Measurements from ENCODE around the gene ZNF524. TPM values are rescaled to one million over a fixed set of nuclear protein-coding genes. Genes with fewer than 3 reads are reported as not detected.
A peak's percentile ranks its signal among the peaks of the same experiment; 100 is the strongest.

Gene ZNF524
- total RNA-seq, 1 experiment from 2014 or later, result 5.5 TPM

DNA sequence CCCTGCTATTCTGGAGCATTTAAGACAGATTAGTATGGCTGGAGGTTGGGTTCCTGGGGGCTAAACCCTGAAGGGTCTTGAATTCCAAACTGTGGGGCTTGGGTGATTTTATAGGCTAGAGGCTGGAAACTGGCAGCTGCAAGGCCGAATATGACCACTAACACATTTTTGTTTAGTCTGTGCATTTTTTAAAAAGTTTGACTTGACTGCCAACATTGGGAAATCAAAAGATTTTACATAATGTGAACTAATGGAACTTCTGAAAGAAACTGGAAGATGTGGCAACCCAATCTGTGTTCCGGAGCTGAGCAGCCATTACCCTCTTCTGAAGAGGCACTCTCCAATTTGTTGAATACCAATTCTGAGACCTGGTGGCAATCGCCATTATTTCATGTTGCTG lies 19.2 kb downstream of the ZNF524 start:
- H3K4me3 Mint-ChIP-seq, result no peak overlapping the region
- no peak for DNase-seq (ENCODE audit: low spot score)
- TF ChIP-seq GABPB1 (CRISPR knock-in tag; IDR thresholded peaks at IDR 0.05) (no peak), FOXK1 (CRISPR knock-in tag; IDR thresholded peaks at IDR 0.05) (no peak), JAZF1 (CRISPR knock-in tag; IDR thresholded peaks at IDR 0.05) (no peak), TEAD4 (CRISPR knock-in tag; IDR thresholded peaks at IDR 0.05) (no peak)
- 0 out of 2 replicates have a peak, but pooled peaks cover 3% of the 10 kb centered on the region for H3K9me3 Mint-ChIP-seq
- ATAC-seq, result no peak
- CTCF ChIA-PET, result interaction anchor here (0.7 to 4.0 kb wide), 6 partner anchors 13 to 152 kb away, joined by 3 to 14 read pairs (median 4); partner anchors contain the start of gene ZNF865
- H3K27me3 Mint-ChIP-seq (ENCODE audit: low read depth), result 0 out of 2 replicates have a peak, but pooled peaks cover 3% of the 10 kb centered on the region
- H3K4me1 Mint-ChIP-seq, result peaks cover 11% of the 10 kb centered on the region
- POLR2A ChIA-PET, result interaction anchor here (1.6 kb wide), 2 partner anchors 21 to 28 kb away, joined by 3 to 4 read pairs; partner anchors contain the start of gene CCDC106
- H3K36me3 Mint-ChIP-seq, result peaks cover 22% of the 10 kb centered on the region
- H3K27ac Mint-ChIP-seq, result no peak overlapping the region

- Mint-ChIP-seq H3K4me3 (no peak overlapping the region), H3K36me3 (peaks cover 20% of the 10 kb centered on the region), H3K9me3 (0 out of 2 replicates have a peak, but pooled peaks cover 3% of the 10 kb centered on the region), H3K27me3 (ENCODE audit: low read depth) (0 out of 2 replicates have a peak, but pooled peaks cover 3% of the 10 kb centered on the region), H3K4me1 (peaks cover 17% of the 10 kb centered on the region), H3K27ac (no peak overlapping the region)
- POLR2A ChIA-PET, result interaction anchor here (1.6 kb wide), 2 partner anchors 22 to 27 kb away, joined by 3 to 4 read pairs; partner anchors contain the start of gene CCDC106
- DNase-seq (ENCODE audit: low spot score), result no peak
- TF ChIP-seq GABPB1 (CRISPR knock-in tag; IDR thresholded peaks at IDR 0.05) (0 out of 2 replicates have a peak, but pooled peaks have one; percentile 27), ZNF138 (CRISPR knock-in tag; conservative IDR thresholded peaks at IDR 0.05) (no peak)
- TF ChIP-seq, protein P1, sequence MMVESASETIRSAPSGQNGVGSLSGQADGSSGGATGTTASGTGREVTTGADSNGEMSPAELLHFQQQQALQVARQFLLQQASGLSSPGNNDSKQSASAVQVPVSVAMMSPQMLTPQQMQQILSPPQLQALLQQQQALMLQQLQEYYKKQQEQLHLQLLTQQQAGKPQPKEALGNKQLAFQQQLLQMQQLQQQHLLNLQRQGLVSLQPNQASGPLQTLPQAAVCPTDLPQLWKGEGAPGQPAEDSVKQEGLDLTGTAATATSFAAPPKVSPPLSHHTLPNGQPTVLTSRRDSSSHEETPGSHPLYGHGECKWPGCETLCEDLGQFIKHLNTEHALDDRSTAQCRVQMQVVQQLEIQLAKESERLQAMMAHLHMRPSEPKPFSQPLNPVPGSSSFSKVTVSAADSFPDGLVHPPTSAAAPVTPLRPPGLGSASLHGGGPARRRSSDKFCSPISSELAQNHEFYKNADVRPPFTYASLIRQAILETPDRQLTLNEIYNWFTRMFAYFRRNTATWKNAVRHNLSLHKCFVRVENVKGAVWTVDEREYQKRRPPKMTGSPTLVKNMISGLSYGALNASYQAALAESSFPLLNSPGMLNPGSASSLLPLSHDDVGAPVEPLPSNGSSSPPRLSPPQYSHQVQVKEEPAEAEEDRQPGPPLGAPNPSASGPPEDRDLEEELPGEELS (CRISPR knock-in tag; IDR thresholded peaks at IDR 0.05), result no peak
- ATAC-seq, result no peak
- CTCF ChIA-PET, result interaction anchor here (4.0 kb wide), 1 partner anchor 15 kb away, joined by 14 read pairs; the partner anchor contains the start of gene ZNF865
Observed at GRCh38 chr19:55620410-55621204, 20.5 kb downstream of the ZNF524 start.

DNA sequence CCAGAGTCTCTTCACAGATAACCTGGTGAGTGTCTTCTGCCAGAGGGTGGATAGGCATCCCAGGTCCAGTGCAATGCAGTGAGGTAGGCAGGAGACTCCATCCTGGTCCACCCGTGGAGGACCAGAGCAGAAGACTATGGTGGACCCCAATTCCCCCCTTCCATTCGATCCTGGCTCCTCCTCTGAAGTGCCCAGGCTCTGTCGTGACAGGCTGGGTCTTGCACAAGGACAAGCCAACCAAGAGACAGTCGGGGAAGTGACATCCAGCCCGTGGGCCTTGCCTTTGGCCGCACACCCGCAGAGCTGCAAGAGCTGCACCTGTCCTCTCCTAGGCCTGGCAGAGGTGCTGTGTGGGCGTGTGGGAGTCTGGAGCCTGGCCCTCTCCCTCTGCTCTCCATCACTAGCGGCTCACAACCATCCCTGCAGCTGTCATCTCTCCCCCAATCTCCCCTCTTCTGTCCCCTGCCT lies 21.2 kb downstream of the ZNF524 start:
- ChIA-PET CTCF (no interaction called here), POLR2A (no interaction called here)
- Mint-ChIP-seq H3K27me3 (ENCODE audit: low read depth) (peaks cover 4% of the 10 kb centered on the region; the same call in 1 of the 2 replicates), H3K9me3 (0 out of 2 replicates have a peak, but pooled peaks cover 3% of the 10 kb centered on the region), H3K27ac (no peak overlapping the region), H3K4me1 (peaks cover 17% of the 10 kb centered on the region), H3K36me3 (peaks cover 20% of the 10 kb centered on the region), H3K4me3 (no peak overlapping the region)
- DNase-seq (ENCODE audit: low spot score) (no peak), ATAC-seq (no peak)
- TF ChIP-seq SMAD4 (CRISPR knock-in tag; IDR thresholded peaks at IDR 0.05), result no peak
- TF ChIP-seq AR (CRISPR knock-in tag; IDR thresholded peaks at IDR 0.05), result no peak
- TF ChIP-seq ATF3 (CRISPR knock-in tag; conservative IDR thresholded peaks at IDR 0.05), result no peak
- TF ChIP-seq, protein P1 (CRISPR knock-in tag; IDR thresholded peaks at IDR 0.05), result no peak
- TF ChIP-seq ZNF532 (CRISPR knock-in tag; IDR thresholded peaks at IDR 0.05; ENCODE audit: borderline replicate concordance), result no peak
- TF ChIP-seq ZNF232 (CRISPR knock-in tag; IDR thresholded peaks at IDR 0.05), result no peak
- no peak for TF ChIP-seq NFE2L1 (CRISPR knock-in tag; IDR thresholded peaks at IDR 0.05)
- TF ChIP-seq EMX1 (CRISPR knock-in tag; IDR thresholded peaks at IDR 0.05), result no peak
- TF ChIP-seq ZNF423 (CRISPR knock-in tag; IDR thresholded peaks at IDR 0.05), result no peak
- no peak for TF ChIP-seq ZBTB21 (CRISPR knock-in tag; IDR thresholded peaks at IDR 0.05; ENCODE audit: borderline replicate concordance)
- no peak for TF ChIP-seq CREB1 (CRISPR knock-in tag; IDR thresholded peaks at IDR 0.05)

Measured in WTC11 (cell line).